HFFc6 (cell line): Measurements from ENCODE around the gene ACSF2. TPM values are rescaled to one million over a fixed set of nuclear protein-coding genes. Genes with fewer than 3 reads are reported as not detected.

Source experiments
- DNase-seq: peaks from one replicate; pipeline ENCODE4 v3.0.0-alpha.2; 2018
- H3K27ac Mint-ChIP-seq: 2 replicates; pipeline ENCODE4 v1.8.0; 2020; ENCODE audit warnings: mild to moderate bottlenecking, mixed read lengths
- H3K27me3 Mint-ChIP-seq: 2 replicates; pipeline ENCODE4 v1.8.0; 2021; ENCODE audit warnings: mild to moderate bottlenecking, moderate library complexity, mixed read lengths; ENCODE audit not compliant: insufficient read depth
- H3K36me3 Mint-ChIP-seq: 2 replicates; pipeline ENCODE4 v1.8.0; 2021; ENCODE audit warnings: low read depth, mixed read lengths
- H3K4me1 Mint-ChIP-seq: 2 replicates; pipeline ENCODE4 v1.8.0; 2020; ENCODE audit warnings: low read depth, mixed read lengths
- H3K4me3 Mint-ChIP-seq: 2 replicates; pipeline ENCODE4 v1.8.0; 2020; ENCODE audit warnings: mild to moderate bottlenecking, moderate library complexity, mixed read lengths
- H3K9me3 Mint-ChIP-seq: 2 replicates; pipeline ENCODE4 v1.8.0; 2020; ENCODE audit warnings: mild to moderate bottlenecking, mixed read lengths
- CTCF ChIP-seq: fragments of 200-600 bp; sonication (generic); IDR thresholded peaks from 2 replicates; pipeline ENCODE4 v1.5.0; 2021; ENCODE audit warnings: antibody characterized with exemption, mild to moderate bottlenecking
- total RNA-seq, 6 experiments: library from RNA; stranded (reverse); fragmentation: NEBNext Ultra II Directional; extraction: Animal tissue kit (Norgen Biotek cat#: 25700); gene quantifications; 2 replicates in 1 of 6; 3 replicates in 5 of 6; pipeline ENCODE4 v1.2.3, GENCODE V29; 2021

ACSF2 gene
- total RNA-seq, 6 experiments from 2014 or later, result 15.3 to 23.3 (median 17.5) TPM

GRCh38 chr17:50428831-50429424 lies 2.9 kb downstream of the ACSF2 start:
- Mint-ChIP-seq H3K4me1 (peaks cover 44% of the 10 kb centered on the region), H3K9me3 (no peaks in the 10 kb centered on the region)
- DNase-seq, result no peak

GRCh38 chr17:50429793-50430192 lies 3.8 kb downstream of the ACSF2 start:
- no peak overlapping the region for H3K4me3 Mint-ChIP-seq
- no peak for DNase-seq
- no peak for TF ChIP-seq CTCF
- H3K36me3 Mint-ChIP-seq, result peaks cover 8% of the 10 kb centered on the region; the same call in 1 of the 2 replicates
- H3K27ac Mint-ChIP-seq, result no peak overlapping the region
- H3K27me3 Mint-ChIP-seq, result no peaks in the 10 kb centered on the region
- H3K9me3 Mint-ChIP-seq, result no peaks in the 10 kb centered on the region
- H3K4me1 Mint-ChIP-seq, result peaks cover 35% of the 10 kb centered on the region

More at GRCh38 chr17:50428831-50429424, 2.9 kb downstream of the ACSF2 start:
- no peak for TF ChIP-seq CTCF
- no peak overlapping the region for H3K27ac Mint-ChIP-seq
- no peak overlapping the region for H3K4me3 Mint-ChIP-seq
- peaks cover 8% of the 10 kb centered on the region; the same call in 1 of the 2 replicates for H3K36me3 Mint-ChIP-seq
- no peaks in the 10 kb centered on the region for H3K27me3 Mint-ChIP-seq

- Mint-ChIP-seq H3K27ac (no peak overlapping the region), H3K4me1 (peaks cover 24% of the 10 kb centered on the region), H3K4me3 (no peak overlapping the region), H3K27me3 (no peaks in the 10 kb centered on the region), H3K9me3 (no peaks in the 10 kb centered on the region), H3K36me3 (peaks cover 8% of the 10 kb centered on the region; the same call in 1 of the 2 replicates)
- DNase-seq, result no peak
- TF ChIP-seq CTCF, result no peak
Observed at GRCh38 chr17:50430821-50431618, 5.0 kb downstream of the ACSF2 start.

- no peak for TF ChIP-seq CTCF
- DNase-seq, result no peak
- Mint-ChIP-seq H3K36me3 (peaks cover 12% of the 10 kb centered on the region; the same call in 1 of the 2 replicates), H3K4me1 (peaks cover 18% of the 10 kb centered on the region), H3K27me3 (no peaks in the 10 kb centered on the region), H3K9me3 (no peaks in the 10 kb centered on the region), H3K4me3 (no peak overlapping the region), H3K27ac (no peak overlapping the region)
Observed at GRCh38 chr17:50432125-50432762, 6.2 kb downstream of the ACSF2 start.

- no peak for TF ChIP-seq CTCF
- Mint-ChIP-seq H3K36me3 (peaks cover 7% of the 10 kb centered on the region; the same call in 1 of the 2 replicates), H3K27ac (no peak overlapping the region), H3K4me3 (no peak overlapping the region), H3K27me3 (no peaks in the 10 kb centered on the region), H3K9me3 (no peaks in the 10 kb centered on the region), H3K4me1 (no peaks in the 10 kb centered on the region)
- DNase-seq, result no peak
Observed at GRCh38 chr17:50437409-50437808, 11.4 kb downstream of the ACSF2 start.
